Neural crest cell (in vitro differentiated cells): Measurements from ENCODE around the gene FBRSL1. TPM values are rescaled to one million over a fixed set of nuclear protein-coding genes. Genes with fewer than 3 reads are reported as not detected.
"Not testable (repeated sequence)": the region's sequence is repeated elsewhere in the genome, so short reads cannot be mapped to it uniquely, and the experiment has no call there.

Experiments used
- DNase-seq: peaks from one replicate; pipeline ENCODE4 v3.0.0; 2021; ENCODE audit warnings: low read depth, mixed read lengths, low spot score
- H3K27ac Mint-ChIP-seq: one replicate; pipeline ENCODE4 v1.8.0; 2021; ENCODE audit warnings: mild to moderate bottlenecking, mixed read lengths; ENCODE audit not compliant: unreplicated experiment
- H3K27me3 Mint-ChIP-seq: 2 replicates; pipeline ENCODE4 v1.8.0; 2021; ENCODE audit warnings: low read depth, mild to moderate bottlenecking, mixed read lengths
- H3K36me3 Mint-ChIP-seq: 2 replicates; pipeline ENCODE4 v1.8.0; 2021; ENCODE audit warnings: low read depth, mild to moderate bottlenecking, mixed read lengths
- H3K4me1 Mint-ChIP-seq: 2 replicates; pipeline ENCODE4 v1.8.0; 2021; ENCODE audit warnings: mixed read lengths
- H3K4me3 Mint-ChIP-seq: one replicate; pipeline ENCODE4 v1.8.0; 2021; ENCODE audit warnings: mild to moderate bottlenecking, mixed read lengths
- H3K9me3 Mint-ChIP-seq: 2 replicates; pipeline ENCODE4 v1.8.0; 2021; ENCODE audit warnings: mixed read lengths
- CTCF ChIP-seq: fragments of 200-600 bp; sonication (generic); conservative IDR thresholded peaks from 2 replicates; pipeline ENCODE4 v1.5.0; 2021; ENCODE audit warnings: antibody characterized with exemption, mild to moderate bottlenecking
- total RNA-seq: library from RNA; stranded (reverse); gene quantifications from 2 replicates; pipeline ENCODE4 v1.2.1, GENCODE V29; 2021

FBRSL1 gene
- total RNA-seq, 1 donor from 2014 or later: 118 TPM

- Mint-ChIP-seq H3K4me3 (no peak overlapping the region), H3K27me3 (peaks cover 14% of the 10 kb centered on the region), H3K27ac (no peak overlapping the region), H3K36me3 (no peaks in the 10 kb centered on the region), H3K9me3 (no peaks in the 10 kb centered on the region), H3K4me1 (peaks cover 11% of the 10 kb centered on the region)
- no peak for TF ChIP-seq CTCF
- DNase-seq: no peak
Measured at GRCh38 chr12:132461526-132461925, 28.4 kb upstream of the FBRSL1 start.

GRCh38 chr12:132462788-132463187 lies 27.2 kb upstream of the FBRSL1 start:
- Mint-ChIP-seq H3K27ac (no peak overlapping the region), H3K9me3 (no peaks in the 10 kb centered on the region), H3K27me3 (peaks cover 13% of the 10 kb centered on the region), H3K4me3 (no peak overlapping the region), H3K4me1 (peaks cover 11% of the 10 kb centered on the region), H3K36me3 (no peaks in the 10 kb centered on the region)
- no peak for TF ChIP-seq CTCF
- DNase-seq: no peak

GRCh38 chr12:132463284-132463924 lies 26.5 kb upstream of the FBRSL1 start:
- H3K4me3 Mint-ChIP-seq, H3K27ac Mint-ChIP-seq, H3K9me3 Mint-ChIP-seq: not testable (repeated sequence)

GRCh38 chr12:132464304-132464703 lies 25.6 kb upstream of the FBRSL1 start:
- H3K9me3 Mint-ChIP-seq, DNase-seq, H3K4me3 Mint-ChIP-seq, H3K27ac Mint-ChIP-seq, H3K36me3 Mint-ChIP-seq, H3K4me1 Mint-ChIP-seq: not testable (repeated sequence)
- H3K27me3 Mint-ChIP-seq: peaks cover 18% of the 10 kb centered on the region

More at GRCh38 chr12:132463284-132463924, 26.5 kb upstream of the FBRSL1 start:
- Mint-ChIP-seq H3K4me1 (peaks cover 11% of the 10 kb centered on the region), H3K27me3 (peaks cover 19% of the 10 kb centered on the region)
- not testable (repeated sequence) for DNase-seq, H3K36me3 Mint-ChIP-seq

- no peak overlapping the region for H3K27ac Mint-ChIP-seq
- TF ChIP-seq CTCF: no peak
- peaks cover 12% of the 10 kb centered on the region for H3K4me1 Mint-ChIP-seq
- H3K27me3 Mint-ChIP-seq: peaks cover 21% of the 10 kb centered on the region
- H3K4me3 Mint-ChIP-seq: no peak overlapping the region
- no peak for DNase-seq
- no peaks in the 10 kb centered on the region for H3K36me3 Mint-ChIP-seq
- H3K9me3 Mint-ChIP-seq: no peaks in the 10 kb centered on the region
Measured at GRCh38 chr12:132464820-132465219, 25.1 kb upstream of the FBRSL1 start.

GRCh38 chr12:132465269-132466190 lies 24.4 kb upstream of the FBRSL1 start:
- Mint-ChIP-seq H3K4me1 (peaks cover 17% of the 10 kb centered on the region), H3K27me3 (peaks cover 25% of the 10 kb centered on the region)
- no peak for DNase-seq

More at GRCh38 chr12:132465269-132466190, 24.4 kb upstream of the FBRSL1 start:
- Mint-ChIP-seq H3K36me3 (no peaks in the 10 kb centered on the region), H3K9me3 (no peaks in the 10 kb centered on the region), H3K27ac (no peak overlapping the region), H3K4me3 (no peak overlapping the region)
- no peak for TF ChIP-seq CTCF
